H1 (cell line): ENCODE measurements around the gene INF2. TPM values are rescaled to one million over a fixed set of nuclear protein-coding genes. Genes with fewer than 3 reads are reported as not detected.

Experiments used
- BRCA1 ChIP-seq: IDR thresholded peaks from 2 replicates; pipeline ENCODE4 v1.6.1; 2012; ENCODE audit warnings: low read depth, low read length, improper control_type of control experiment
- polyA plus RNA-seq, 7 experiments: library from polyadenylated mRNA; depleted of rRNA in 3 of 7; stranded (reverse) in 5 of 7; unstranded in 2 of 7; fragments of >200 nt in 5 of 7; fragments of 200-250 nt in 2 of 7; gene quantifications; 1 replicate in 5 of 7; 2 replicates in 1 of 7; 4 replicates in 1 of 7; pipeline versions ENCODE4 v1.2.1 to v1.2.3, GENCODE V29; 2011 to 2013; ENCODE audit warnings: missing spikeins in 2 of 7, mixed read lengths in 2 of 7
- total RNA-seq: library from RNA; stranded (reverse); fragmentation: NEBNext Ultra II Directional; extraction: Animal tissue kit (Norgen Biotek cat#: 25700); gene quantifications from 2 replicates; pipeline ENCODE4 v1.2.1, GENCODE V29; 2021

INF2 gene
- total and polyA plus RNA-seq, 2 of the 8 experiments (the other 6 are each of a cell fraction or from before 2014, with no cell fraction given) = 29.1 to 59.5 TPM

- no peak for TF ChIP-seq BRCA1
Observed at GRCh38 chr14:104721505-104722431, 32.4 kb downstream of the INF2 start (continued).
